Hepatocyte (in vitro differentiated cells): ENCODE data around the gene MAPKAP1. TPM values are rescaled to one million over a fixed set of nuclear protein-coding genes. Genes with fewer than 3 reads are reported as not detected.

Experiments
- DNase-seq: peaks from one replicate; pipeline ENCODE4 v3.0.0-alpha.2; 2016; ENCODE audit warnings: low spot score
- H2AFZ ChIP-seq: fragments of 200-600 bp; sonication (generic); 2 replicates; pipeline ENCODE4 v1.6.0; 2016; ENCODE audit warnings: antibody characterized with exemption, mild to moderate bottlenecking
- H3K27ac ChIP-seq: fragments of 200-600 bp; sonication (generic); 2 replicates; pipeline ENCODE4 v1.5.1; 2016; ENCODE audit warnings: mild to moderate bottlenecking
- H3K27me3 ChIP-seq: fragments of 200-600 bp; sonication (generic); 2 replicates; pipeline ENCODE4 v1.6.1; 2016
- H3K36me3 ChIP-seq: fragments of 200-600 bp; sonication (generic); replicated peaks from 2 replicates; pipeline ENCODE4 v1.5.1; 2016; ENCODE audit warnings: low read depth; ENCODE audit not compliant: insufficient read depth
- H3K4me1 ChIP-seq: fragments of 200-600 bp; sonication (generic); 2 replicates; pipeline ENCODE4 v1.5.1; 2016; ENCODE audit warnings: mild to moderate bottlenecking, moderate library complexity; ENCODE audit not compliant: insufficient read depth
- H3K4me2 ChIP-seq: fragments of 200-600 bp; sonication (generic); 2 replicates; pipeline ENCODE4 v1.6.0; 2016
- H3K4me3 ChIP-seq: fragments of 200-600 bp; sonication (generic); 2 replicates; pipeline ENCODE4 v1.5.1; 2016; ENCODE audit warnings: mild to moderate bottlenecking
- H3K79me2 ChIP-seq: fragments of 200-600 bp; sonication (generic); 2 replicates; pipeline ENCODE4 v1.6.0; 2017; ENCODE audit warnings: mild to moderate bottlenecking
- H3K9me2 ChIP-seq: fragments of 200-600 bp; sonication (generic); replicated peaks from 2 replicates; pipeline ENCODE4 v1.6.0; 2017; ENCODE audit warnings: mild to moderate bottlenecking; ENCODE audit not compliant: insufficient read depth
- H3K9me3 ChIP-seq: fragments of 200-600 bp; sonication (generic); 2 replicates; pipeline ENCODE4 v1.5.1; 2016; ENCODE audit warnings: low read depth, mild to moderate bottlenecking
- H4K20me1 ChIP-seq: fragments of 200-600 bp; sonication (generic); 2 replicates; pipeline ENCODE4 v1.6.0; 2016; ENCODE audit warnings: mild to moderate bottlenecking; ENCODE audit not compliant: insufficient read depth, poor library complexity, severe bottlenecking
- EZH2 ChIP-seq: fragments of 200-600 bp; sonication (generic); IDR thresholded peaks from 2 replicates; pipeline ENCODE4 v1.6.1; 2016; ENCODE audit warnings: antibody characterized with exemption, mild to moderate bottlenecking, borderline replicate concordance
- EZH2phosphoT487 ChIP-seq: fragments of 200-600 bp; sonication (generic); IDR thresholded peaks from one replicate; pipeline ENCODE4 v1.6.1; 2018; ENCODE audit warnings: antibody characterized with exemption, mild to moderate bottlenecking, low read depth, moderate library complexity; ENCODE audit not compliant: unreplicated experiment, severe bottlenecking
- WGBS: methylation state at CpG from one replicate; pipeline ENCODE4 v1.1.6; 2016; ENCODE audit warnings: low lambda C conversion rate; ENCODE audit errors: missing lambda C conversion rate; 5-methylcytosine and 5-hydroxymethylcytosine counted together
- polyA plus RNA-seq: library from polyadenylated mRNA; unstranded; fragments of >200 nt; fragmentation: Nextera tagmentation; extraction: Ambion mirVana; gene quantifications from 2 replicates; pipeline ENCODE4 v1.2.1, GENCODE V29; 2016
- total RNA-seq: library from RNA; depleted of rRNA; stranded (reverse); fragments of >200 nt; gene quantifications from 2 replicates; pipeline ENCODE4 v1.2.3, GENCODE V29; 2014
- TF ChIP-seq, protein P1 (sequence below): fragments of 200-600 bp; sonication (generic); IDR thresholded peaks from 2 replicates; pipeline ENCODE4 v1.5.1; 2016; ENCODE audit warnings: antibody characterized with exemption, mild to moderate bottlenecking; ENCODE audit not compliant: poor library complexity

The MAPKAP1 gene
- total and polyA plus RNA-seq, 2 experiments from 2014 or later, result 74.5 to 79.4 TPM

DNA sequence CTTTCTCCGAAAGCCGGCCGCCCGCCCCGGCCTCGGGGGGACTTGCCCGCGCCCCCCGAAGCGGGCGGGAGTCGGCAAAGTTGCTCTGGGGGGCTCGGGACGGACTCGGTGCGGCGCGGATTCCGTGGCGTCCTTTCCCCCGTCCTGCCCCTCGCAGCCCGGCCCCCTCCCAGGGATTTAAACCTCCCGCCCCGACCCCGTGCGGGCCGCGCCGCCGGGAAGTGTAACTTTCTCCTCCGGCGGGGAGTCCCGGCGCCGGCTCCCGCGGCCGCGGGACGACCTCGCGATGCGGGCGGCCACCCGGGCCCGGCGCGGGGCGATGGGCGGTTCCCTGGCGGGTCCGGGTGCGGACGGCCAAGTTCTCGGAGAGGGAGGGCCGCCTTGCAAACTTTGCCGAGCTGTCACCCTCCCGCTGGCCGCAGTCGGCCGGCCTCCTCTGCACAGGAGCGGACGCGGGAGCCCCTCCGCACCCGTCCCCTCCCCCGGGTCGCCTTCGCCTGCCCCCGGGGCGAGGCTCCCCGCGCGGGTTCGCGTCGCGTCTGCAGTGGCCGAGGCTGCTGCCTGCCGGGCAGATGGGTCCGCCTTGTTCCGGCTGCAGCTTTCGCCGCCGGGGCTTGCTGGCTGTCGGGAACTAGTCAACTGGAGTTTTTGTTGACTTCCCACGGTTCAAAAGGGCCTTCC, 40.9 kb upstream of the MAPKAP1 start:
- peak overlapping the region; percentile 90 for H2AFZ ChIP-seq
- H3K36me3 ChIP-seq, result no peaks in the 10 kb centered on the region
- H3K4me2 ChIP-seq, result peak overlapping the region; percentile 96
- H3K4me3 ChIP-seq, result peak overlapping the region; percentile 95
- H3K79me2 ChIP-seq, result peaks cover 18% of the 10 kb centered on the region
- H4K20me1 ChIP-seq, result no peaks in the 10 kb centered on the region
- no peaks in the 10 kb centered on the region for H3K4me1 ChIP-seq
- WGBS, result 2% methylated on average over 18 of the region's 88 CpGs
- H3K27me3 ChIP-seq, result peaks cover 11% of the 10 kb centered on the region
- H3K9me2 ChIP-seq, result no peaks in the 10 kb centered on the region
- DNase-seq, result peak; percentile 49
- TF ChIP-seq, protein P1, sequence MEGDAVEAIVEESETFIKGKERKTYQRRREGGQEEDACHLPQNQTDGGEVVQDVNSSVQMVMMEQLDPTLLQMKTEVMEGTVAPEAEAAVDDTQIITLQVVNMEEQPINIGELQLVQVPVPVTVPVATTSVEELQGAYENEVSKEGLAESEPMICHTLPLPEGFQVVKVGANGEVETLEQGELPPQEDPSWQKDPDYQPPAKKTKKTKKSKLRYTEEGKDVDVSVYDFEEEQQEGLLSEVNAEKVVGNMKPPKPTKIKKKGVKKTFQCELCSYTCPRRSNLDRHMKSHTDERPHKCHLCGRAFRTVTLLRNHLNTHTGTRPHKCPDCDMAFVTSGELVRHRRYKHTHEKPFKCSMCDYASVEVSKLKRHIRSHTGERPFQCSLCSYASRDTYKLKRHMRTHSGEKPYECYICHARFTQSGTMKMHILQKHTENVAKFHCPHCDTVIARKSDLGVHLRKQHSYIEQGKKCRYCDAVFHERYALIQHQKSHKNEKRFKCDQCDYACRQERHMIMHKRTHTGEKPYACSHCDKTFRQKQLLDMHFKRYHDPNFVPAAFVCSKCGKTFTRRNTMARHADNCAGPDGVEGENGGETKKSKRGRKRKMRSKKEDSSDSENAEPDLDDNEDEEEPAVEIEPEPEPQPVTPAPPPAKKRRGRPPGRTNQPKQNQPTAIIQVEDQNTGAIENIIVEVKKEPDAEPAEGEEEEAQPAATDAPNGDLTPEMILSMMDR, result no peak
- TF ChIP-seq EZH2 (no peak), EZH2phosphoT487 (no peak)
- H3K27ac ChIP-seq, result peak overlapping the region; percentile 52
- no peaks in the 10 kb centered on the region for H3K9me3 ChIP-seq

DNA sequence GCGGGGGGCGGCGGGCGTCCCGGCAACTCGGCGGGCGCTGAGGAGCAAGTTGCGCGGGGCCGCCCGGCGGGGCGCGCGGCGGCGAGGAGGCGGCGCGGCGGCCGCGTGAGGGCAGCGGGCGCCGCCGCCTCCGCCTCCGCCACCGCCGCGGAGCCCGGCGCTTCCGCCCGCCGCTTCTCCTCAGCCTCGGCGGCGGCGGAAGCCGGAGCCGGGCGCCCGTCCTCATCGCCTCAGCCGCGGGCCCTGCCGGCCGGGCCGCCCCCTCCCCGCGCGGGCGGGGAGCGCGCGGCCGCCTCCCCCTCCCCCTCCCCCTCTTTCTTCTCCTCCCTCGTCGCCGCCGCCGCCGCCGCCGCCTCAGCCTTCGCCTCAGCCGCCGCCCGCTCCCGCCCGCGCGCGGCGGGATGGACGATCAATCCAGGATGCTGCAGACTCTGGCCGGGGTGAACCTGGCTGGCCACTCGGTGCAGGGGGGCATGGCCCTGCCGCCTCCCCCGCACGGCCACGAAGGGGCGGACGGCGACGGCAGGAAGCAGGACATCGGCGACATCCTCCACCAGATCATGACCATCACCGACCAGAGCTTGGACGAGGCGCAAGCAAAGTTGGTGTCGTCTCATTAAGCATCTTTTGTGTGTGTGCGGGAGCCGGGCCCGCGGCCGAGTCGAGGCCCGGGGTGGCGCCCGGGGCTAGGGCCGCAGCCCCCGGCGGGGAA, 40.2 kb upstream of the MAPKAP1 start, which contains the start of gene PBX3:
PBX3 (plus strand) TSS at position 321 of the 712 bp plus-strand sequence.
- H3K4me3 ChIP-seq, result peak within 1 kb of the TSS; percentile 95
- H3K4me1 ChIP-seq, result no peaks in the 10 kb centered on the region
- no peaks in the 10 kb centered on the region for H4K20me1 ChIP-seq
- H3K79me2 ChIP-seq, result peaks cover 15% of the 10 kb centered on the region
- WGBS, result 2% methylated on average over 29 of the region's 107 CpGs
- H2AFZ ChIP-seq, result peak within 1 kb of the TSS; percentile 90
- H3K36me3 ChIP-seq, result no peaks in the 10 kb centered on the region
- H3K27ac ChIP-seq, result peak within 1 kb of the TSS; percentile 64
- H3K27me3 ChIP-seq, result peaks cover 11% of the 10 kb centered on the region
- no peaks in the 10 kb centered on the region for H3K9me3 ChIP-seq
- no peaks in the 10 kb centered on the region for H3K9me2 ChIP-seq
- peak within 1 kb of the TSS; percentile 98 for H3K4me2 ChIP-seq
- DNase-seq, result peak; percentile 80
- TF ChIP-seq, protein P1, result no peak
- TF ChIP-seq EZH2phosphoT487, result no peak
- no peak for TF ChIP-seq EZH2

DNA sequence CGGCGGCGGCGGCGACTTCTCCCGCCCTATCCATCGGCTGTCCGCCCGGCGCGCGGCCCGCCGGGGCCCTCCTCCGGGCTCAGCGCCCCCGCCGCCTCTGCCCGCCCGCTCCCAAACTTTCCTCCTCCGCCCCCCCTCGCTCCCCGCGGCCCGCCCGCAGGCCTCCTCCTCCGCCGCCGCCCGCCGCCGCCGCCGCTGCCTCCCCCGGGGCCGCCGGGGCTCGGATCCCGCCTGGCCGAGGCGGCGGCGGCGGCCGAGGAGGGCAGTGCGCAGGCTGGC, 39.7 kb upstream of the MAPKAP1 start:
- 0% methylated on average over 6 of the region's 46 CpGs for WGBS
- H3K9me3 ChIP-seq, result no peaks in the 10 kb centered on the region
- DNase-seq, result no peak
- H3K4me2 ChIP-seq, result peak overlapping the region; percentile 98
- H3K9me2 ChIP-seq, result no peaks in the 10 kb centered on the region
- peaks cover 12% of the 10 kb centered on the region for H3K79me2 ChIP-seq
- TF ChIP-seq EZH2 (no peak), EZH2phosphoT487 (no peak)
- TF ChIP-seq, protein P1, result no peak
- H2AFZ ChIP-seq, result no peak overlapping the region
- H3K4me1 ChIP-seq, result no peaks in the 10 kb centered on the region
- peaks cover 11% of the 10 kb centered on the region for H3K27me3 ChIP-seq
- H4K20me1 ChIP-seq, result no peaks in the 10 kb centered on the region
- no peak overlapping the region for H3K27ac ChIP-seq
- peak overlapping the region; percentile 57 for H3K4me3 ChIP-seq
- no peaks in the 10 kb centered on the region for H3K36me3 ChIP-seq
